ENCODE results near the gene FPR1.
"Not testable (repeated sequence)": the region's sequence is repeated elsewhere in the genome, so short reads cannot be mapped to it uniquely, and the experiment has no call there.

The FPR1 gene

DNA sequence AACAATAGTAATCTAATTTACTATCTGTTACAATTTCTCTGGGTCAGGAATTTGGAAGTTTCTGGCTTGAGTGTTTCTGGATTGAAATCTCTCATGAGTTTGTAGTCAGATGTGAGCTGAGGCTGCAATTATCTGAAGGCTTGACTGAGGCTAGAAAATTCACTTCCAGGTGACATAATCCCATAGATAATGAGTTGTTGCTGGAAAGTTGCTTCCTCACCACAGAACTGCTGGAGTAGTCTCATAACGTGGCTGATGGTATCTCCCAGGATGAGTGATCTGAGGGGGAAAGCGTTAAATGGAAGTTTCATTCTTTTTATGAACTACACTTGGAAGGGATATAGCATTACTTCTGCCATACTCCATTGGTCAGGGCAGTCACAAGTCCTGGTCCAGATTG, 28.0 kb upstream of the FPR1 start:
- no peak for DNase-seq (ENCODE audit: low read depth in 3 of 3, low spot score in 1 of 3)

DNA sequence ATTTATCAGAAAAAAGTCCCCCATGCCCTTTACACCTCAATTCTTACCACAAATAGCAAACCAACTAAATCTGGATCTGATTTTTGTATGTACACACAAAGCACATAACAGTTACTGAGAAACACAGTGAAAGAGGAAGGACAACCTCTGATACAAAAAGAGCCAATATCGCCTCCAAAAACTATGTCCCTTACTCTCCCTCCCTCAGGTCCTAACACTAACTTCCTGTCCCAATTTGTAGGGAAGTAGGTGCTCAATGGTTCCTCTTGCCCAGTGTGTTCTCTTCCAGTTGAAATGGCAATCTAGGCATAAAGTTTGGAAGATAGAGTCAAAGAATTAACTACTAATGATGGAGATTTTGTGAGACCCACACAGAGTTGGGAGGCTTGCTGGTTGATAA, 27.5 kb upstream of the FPR1 start:
- no peak for DNase-seq (ENCODE audit: low read depth in 3 of 3, low spot score in 1 of 3)

DNA sequence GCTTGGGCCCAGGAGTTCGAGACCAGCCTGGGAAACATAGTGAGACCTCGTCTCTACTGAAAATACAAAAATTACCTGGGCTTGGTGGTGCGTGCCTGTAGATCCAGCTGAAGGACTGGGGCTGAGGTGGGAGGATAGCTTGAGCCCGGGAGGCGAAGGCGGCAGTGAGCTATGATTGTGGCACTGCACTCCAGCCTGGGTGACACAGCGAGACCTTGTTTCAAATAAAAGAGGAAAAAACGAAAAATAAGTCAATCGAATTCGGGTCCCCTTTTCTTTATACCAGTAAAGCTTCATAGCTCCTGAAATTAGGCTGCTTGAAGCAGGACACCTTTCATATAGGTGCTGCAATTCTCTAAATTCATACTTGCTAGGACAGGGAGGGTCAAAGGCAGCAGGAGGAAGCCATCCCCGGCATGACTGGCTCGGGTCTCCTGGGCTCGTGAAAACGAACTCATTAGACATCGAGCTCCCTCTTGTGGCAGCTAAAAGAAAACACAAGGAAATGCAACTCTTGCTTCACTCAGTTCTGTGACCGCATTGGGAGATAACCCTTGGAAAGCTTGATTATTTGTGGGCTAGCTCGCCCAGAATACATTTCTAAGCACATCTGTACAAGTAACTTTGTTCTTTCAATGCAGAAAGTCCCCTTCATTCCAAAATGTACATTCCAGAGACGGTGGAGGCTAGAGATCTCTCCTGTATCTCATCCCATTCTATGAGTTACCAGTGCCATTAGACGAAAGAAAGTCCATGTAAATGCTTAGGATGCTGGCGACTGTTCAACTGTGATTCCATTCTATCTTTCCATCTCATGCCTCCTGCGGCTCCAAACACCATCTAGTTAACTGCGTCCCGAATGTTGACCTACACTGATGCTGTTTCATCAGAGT, 26.1 kb upstream of the FPR1 start:
- DNase-seq (ENCODE audit: low read depth in 3 of 3, low spot score in 1 of 3) = peak in 1 of 3 donors; percentile 5

DNA sequence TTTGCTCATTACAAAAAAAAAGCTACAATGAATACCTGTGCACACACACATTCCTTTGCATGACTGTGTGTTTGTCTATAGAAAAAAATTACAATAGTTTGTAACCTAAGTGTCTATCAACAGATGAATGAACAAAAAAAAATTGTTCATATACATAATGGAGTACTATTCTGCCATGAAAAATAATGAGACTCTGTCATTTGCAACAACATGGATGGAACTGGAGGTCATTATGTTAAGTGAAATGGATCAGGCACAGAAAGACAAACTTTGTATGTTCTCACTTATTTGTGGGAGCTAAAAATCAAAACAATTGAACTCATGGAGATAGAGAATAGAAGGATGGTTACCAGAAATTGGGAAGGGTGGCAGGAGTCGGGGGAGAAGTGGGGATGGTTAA, 24.9 kb upstream of the FPR1 start:
- not testable (repeated sequence) for DNase-seq (ENCODE audit: low read depth in 3 of 3, low spot score in 1 of 3)

DNA sequence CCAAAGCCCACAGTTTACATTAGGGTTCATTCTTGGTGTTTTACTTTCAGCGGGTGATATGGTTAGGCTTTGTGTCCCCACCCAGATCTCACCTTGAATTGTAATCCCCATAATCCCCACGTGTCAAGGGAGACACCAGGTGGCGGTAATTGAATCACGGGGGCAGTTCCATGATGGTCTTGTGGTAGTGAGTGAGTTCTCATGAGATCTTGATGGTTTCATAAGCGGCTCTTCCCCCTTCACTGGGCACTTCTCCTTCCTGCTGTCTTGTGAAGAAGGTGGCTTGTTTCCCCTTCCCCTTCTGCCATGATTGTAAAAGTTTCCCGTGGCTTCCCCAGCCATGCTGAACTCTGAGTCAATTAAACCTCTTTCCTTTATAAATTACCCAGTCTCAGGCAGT, 21.3 kb upstream of the FPR1 start:
- DNase-seq (ENCODE audit: low read depth in 3 of 3, low spot score in 1 of 3) = no peak

DNA sequence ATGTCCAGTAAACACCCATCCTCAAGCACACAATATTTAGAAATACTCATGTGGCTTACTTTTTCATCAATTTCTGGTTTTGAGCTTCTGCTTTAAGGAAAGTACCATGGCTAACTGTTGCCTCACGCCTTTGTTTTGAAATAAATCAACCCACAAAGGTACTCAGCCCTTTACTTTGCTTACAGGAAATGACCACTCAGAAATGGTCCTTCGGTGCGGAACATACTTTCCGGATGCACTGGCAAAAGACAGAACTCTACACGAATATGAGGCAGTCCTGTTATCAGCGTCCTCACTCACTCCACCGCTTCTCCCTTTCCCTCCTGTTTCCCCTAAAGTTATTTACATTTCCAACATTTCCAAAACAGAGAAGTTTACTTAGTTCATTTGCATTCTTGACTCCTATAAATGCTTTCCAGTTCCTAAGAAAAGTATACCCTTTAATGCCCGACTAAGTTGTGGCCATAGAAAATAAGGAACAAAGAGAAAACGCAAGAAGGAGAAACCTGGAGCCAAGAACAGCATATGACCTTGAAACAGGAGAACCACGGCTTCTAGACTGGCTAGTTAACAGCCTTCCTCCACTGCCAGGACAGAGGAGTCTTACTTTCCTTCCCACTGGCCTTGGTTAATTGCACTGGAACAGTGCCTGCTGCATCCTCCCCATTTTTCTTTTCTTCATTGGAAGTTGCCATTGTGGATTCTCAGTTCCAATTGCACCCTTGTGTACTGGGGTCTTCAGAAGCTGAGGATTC, 19.9 kb upstream of the FPR1 start:
- no peak for DNase-seq (ENCODE audit: low read depth in 3 of 3, low spot score in 1 of 3)

DNA sequence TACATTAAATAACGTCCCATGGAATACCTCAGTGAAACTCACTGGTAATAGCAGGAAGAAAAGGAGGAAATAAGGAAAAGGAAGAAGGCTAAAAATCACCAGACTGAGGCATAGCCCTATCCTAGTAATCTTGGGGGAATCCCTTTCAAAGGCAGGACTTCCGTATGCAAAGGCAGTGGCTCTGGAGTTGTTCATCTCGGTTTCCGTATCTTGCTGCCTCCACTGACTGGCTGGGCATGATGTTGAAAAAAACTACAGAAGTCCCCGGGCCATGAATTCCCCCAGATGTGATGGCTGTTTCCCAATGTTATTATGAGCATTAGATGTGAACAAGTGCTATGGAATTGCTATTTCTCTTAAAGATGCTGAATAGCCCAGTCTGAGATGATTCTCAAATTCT, 14.8 kb upstream of the FPR1 start:
- DNase-seq (ENCODE audit: low read depth in 3 of 3, low spot score in 1 of 3) = no peak

DNA sequence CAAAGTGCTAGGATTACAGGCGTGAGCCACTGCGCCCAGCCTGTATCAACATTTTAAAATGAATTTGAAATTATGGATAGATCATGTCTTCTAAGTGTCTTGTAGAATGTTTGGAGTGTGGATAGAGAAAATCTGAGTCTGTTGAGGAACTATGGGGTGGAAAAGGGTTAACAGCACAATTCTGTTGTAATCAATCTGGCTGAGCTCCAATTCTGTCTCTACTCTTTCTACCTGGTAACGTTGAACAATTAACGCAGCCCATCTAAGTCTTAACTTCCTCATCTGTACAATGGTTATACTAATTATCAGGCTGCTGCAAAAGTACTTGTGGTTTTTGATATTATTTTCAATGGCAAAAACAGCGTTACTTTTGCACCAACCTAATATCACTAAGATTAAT, 13.4 kb upstream of the FPR1 start:
- no peak for DNase-seq (ENCODE audit: low read depth in 3 of 3, low spot score in 1 of 3)

DNA sequence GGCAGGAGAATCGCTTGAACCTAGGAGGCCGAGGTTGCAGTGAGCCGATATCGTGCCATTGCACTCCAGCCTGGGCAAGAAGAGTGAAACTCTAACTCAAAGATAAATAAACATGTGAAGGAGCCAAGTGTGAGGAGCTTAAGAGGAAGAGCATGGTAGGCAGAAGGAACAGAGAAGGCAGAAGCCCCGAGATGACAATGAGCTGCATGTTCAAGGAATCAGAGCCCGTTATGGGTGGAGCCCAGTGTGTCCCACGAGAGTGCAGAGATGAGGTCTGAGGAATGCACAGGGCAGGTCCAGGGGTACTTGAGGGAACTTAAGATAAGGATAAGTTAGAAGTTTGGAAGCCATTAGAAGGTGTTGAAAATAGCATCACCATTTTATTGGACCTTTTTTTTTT, 10.0 kb upstream of the FPR1 start:
- DNase-seq (ENCODE audit: low read depth in 3 of 3, low spot score in 1 of 3) = no peak

DNA sequence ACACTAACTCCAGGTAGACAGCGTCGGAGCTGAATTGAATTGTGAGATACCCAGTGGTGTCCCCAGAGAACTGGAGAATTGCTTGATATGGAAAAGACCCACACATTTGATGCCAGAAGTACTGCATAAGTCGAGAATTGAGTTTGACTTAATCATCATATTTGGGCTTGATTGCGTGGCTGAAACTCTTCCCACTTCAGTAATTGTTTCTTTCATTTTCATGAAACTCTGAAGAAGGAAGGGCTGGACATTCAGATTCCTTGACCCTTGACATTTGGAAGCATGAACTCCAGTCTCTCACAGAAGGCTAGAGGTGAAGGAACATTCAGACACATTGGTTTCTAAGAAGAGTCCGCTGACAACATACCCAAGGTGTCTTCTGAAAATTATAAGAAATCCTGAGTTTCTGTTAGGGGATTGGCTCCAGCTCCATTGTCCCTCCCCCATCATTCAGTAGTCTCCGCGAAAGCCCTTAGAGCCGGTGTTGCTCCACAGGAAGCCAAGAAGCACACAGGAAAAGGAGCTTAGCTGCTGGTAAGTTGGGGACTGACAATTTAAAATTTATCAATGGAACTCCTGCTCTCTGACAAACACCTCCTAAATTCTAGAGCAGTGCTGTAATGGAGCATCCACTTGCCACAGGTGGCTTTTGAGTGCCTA, 9.1 kb upstream of the FPR1 start, which contains the start of gene FPR2:
TSS of gene FPR2 (plus strand) at position 484 of the 660 bp plus-strand sequence. CDS start 7,479 bp downstream, outside the sequence.
- no peak for DNase-seq (ENCODE audit: low read depth in 3 of 3, low spot score in 1 of 3)

DNA sequence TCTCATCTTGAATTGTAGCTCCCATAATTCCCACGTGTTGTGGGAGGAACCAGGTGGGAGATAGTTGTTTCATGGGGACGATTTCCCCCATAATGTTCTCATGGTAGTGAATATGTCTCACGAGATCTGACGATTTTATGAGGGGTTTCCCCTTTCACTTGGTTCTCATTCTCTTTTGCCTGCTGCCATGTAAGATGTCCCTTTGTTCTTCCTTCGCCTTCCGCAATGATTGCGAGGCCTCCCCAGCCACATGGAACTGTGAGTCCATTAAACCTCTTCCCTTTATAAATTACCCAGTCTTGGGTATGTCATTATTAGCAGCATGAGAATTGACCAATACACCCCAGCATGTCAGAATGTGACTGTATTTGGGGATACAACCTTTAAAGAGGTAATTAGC, 3.9 kb upstream of the FPR1 start:
- no peak for DNase-seq (ENCODE audit: low read depth in 3 of 3, low spot score in 1 of 3)

DNA sequence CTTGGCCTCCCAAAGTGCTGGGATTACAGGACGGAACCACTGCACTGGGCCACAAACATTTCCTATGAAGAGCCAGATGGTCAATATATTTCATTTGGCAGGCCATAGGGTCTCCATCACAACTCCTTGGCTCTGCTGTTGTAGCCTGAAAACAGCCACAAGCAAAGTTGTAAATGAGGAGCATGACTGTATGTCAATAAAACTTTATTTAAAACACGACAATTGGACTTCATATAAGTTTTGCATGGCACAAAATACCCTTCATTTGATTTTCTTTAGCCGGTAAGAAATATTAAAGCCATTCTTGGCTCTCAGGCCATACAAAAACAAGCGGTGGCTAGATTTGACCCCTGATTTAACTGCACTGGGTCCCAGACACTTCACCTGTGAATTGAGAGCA, 3.1 kb upstream of the FPR1 start:
- DNase-seq (ENCODE audit: low read depth in 3 of 3, low spot score in 1 of 3) = no peak

DNA sequence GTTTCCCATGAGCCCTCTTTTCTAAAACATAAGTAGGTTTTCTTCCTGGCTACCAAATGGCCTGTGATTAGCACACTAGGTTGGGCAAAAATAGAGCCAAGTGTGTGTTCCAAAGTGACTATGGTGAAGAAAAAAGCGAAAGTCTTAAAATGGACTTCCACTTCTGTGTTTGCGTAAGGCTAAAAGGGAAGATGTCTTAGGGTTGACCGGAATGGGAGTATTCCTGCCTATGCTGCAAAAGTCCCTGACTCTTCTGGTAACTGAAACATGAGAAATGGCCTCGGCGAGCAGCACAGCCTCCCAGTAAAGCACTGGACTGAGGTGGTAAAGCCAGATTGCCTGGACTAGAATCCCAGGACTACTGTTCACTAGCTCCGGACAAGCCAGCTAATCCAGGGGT, 2.4 kb upstream of the FPR1 start:
- DNase-seq (ENCODE audit: low read depth in 3 of 3, low spot score in 1 of 3) = no peak

DNA sequence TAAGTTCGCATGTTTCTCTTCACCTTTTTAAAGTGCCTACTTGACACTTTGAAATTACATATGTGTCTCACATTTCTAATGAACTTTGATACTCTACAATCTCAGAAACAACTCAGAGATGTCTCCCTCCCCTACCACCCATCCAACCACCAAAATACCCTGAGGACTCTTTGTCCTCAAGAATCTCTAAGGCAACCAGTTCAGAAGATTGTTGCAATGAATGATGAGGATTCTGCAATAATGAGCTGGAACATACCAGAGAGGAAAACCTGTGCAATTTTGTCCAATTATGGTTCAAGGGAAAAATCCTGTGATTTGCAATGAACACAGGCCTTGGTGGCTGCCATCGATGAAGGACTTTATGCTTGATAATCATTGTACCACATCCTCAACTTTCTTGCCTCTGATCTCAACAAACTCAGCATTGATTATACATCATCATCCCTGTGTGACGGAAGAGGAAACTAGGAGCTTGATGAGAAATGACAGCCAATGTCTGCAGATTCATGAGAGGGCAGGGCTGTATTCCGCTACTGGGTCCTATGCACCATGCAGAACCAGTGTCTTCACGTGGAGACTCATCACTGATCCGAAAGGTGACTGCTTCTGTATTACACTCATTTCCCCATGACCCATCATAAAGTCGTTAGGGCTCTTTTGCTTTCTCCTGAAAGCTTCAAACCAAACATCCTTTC, 1.1 kb downstream of the FPR1 start:
- no peak for DNase-seq (ENCODE audit: low read depth in 3 of 3, low spot score in 1 of 3)

DNA sequence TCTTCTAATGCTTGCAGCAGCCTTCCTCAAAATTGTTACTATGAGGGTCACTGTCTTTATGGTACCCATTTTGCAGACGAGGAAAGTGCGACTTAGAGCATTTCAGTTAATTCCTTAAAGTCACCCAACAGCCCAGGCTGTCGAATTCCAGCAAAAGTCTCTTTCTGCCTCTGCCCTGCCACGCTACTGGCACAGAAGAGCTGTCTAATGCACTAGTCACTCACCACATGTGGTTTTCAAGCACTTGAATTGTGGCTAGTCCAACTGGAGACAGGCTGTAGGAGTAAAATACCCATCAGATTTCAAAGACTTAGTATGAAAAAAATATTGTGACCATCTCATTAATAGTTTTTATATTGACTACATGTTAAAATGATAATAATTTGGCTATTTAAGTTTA, 1.7 kb downstream of the FPR1 start:
- DNase-seq (ENCODE audit: low read depth in 3 of 3, low spot score in 1 of 3) = no peak

DNA sequence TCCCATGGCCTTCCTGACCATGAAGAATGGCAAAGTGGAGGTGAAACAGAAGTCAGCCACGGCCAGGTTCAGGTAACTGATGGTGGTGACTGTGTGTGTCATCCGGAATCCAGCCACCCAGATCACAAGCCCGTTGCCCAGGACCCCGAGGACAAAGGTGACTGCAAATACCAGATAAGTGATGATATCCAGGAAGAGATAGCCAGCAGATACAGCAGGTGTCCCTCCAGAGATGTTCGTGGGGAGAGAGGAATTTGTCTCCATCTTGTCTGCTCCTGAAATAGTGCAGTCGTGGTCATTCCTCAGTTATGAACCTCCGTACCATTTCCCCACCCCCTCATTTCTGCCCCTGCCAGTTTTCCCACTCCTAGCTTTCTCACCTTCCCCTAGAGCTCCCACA, 4.9 kb downstream of the FPR1 start:
- DNase-seq (ENCODE audit: low read depth in 3 of 3, low spot score in 1 of 3) = no peak

DNA sequence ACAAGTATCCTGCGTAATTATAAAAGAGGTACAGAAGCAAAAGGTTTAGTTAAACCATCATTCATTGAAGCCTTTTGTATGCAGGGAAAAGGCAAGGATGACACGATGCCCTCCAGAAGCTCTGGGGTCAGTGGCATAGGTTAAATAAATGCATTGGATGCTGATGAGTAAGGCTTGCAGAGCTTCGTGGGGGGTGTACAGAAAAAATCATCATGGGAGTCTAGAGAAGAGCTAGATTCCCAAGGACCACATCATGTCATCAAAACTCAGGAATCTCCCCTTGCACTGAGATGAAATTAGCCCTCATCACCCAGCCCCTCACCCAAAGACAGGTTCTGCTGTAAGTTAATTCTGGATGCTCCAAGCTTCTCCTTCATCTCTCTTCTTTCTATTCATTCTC, 8.3 kb downstream of the FPR1 start:
- DNase-seq (ENCODE audit: low read depth in 3 of 3, low spot score in 1 of 3) = no peak

DNA sequence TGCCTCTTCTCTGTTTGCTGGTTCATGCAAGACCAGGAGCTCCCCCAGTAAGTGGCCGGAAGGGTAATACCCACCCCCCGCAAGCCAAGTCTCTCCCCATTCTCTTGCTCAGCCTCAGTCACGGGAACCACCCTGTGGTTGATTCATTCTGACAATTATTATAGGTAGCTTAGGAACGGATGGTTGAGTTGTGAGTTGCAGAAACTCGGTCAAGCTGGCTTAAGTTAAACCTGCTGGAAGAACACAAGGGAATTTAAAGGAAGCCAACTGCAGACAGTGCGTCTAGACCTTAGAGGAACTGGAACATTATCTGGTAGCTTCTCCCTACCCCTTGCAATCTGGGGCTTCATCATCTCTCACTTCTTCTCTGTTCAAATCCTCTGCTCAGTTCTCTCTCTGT, 8.9 kb downstream of the FPR1 start:
- no peak for DNase-seq (ENCODE audit: low read depth in 3 of 3, low spot score in 1 of 3)

DNA sequence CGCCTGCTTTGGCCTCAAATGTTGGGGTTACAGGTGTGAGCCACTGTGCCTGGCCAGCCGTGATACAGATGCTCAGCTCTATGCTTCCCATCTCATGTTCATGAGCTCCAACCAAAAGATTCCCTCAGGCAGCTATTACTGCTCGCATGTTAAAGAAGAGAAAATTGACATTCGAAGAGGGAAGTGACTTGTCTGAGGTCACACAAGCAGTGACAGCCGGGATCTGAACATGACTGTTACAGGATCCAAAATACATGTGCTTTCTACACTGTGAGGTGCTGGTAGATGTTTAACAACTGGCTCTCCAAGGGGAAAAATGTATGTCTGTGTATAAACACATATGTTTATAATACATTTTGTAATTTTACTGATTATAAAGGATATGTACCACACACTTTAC, 11.3 kb downstream of the FPR1 start:
- DNase-seq (ENCODE audit: low read depth in 3 of 3, low spot score in 1 of 3) = no peak

DNA sequence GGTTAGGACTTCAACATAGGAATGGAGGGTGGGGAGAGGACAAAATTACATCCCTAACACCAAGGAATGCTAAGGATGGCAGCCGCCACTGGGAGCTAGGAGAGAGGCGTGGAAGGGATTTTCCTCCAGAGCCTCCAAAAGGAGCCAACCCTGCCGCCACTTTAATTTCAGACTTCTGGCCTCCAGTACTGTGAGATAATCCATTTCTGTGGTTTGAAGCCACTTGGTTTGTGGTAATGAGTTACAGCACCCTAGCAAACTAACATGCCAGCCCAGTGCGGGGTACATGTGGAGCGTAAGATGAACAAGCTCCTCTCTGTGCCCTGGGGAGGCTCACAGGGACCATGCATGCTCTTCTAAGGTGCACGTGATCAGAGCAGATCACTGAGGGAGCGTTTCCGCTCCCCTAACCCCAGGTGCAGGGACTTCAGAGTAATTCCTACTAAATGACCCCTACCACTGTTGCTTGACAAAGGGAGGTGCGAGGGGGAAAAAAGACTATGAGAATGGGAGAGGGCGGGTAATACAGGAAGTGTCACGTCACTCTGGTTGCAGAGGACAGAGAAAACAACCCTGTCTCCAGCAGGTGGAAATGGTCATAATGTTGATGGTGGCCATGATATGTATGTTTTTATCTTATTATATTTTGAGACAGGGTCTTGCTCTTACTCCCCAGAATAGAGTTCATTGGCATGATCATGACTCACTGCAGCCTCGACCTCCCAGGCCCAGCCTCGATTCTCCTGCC, 12.0 kb downstream of the FPR1 start:
- no peak for DNase-seq (ENCODE audit: low read depth in 3 of 3, low spot score in 1 of 3)

DNA sequence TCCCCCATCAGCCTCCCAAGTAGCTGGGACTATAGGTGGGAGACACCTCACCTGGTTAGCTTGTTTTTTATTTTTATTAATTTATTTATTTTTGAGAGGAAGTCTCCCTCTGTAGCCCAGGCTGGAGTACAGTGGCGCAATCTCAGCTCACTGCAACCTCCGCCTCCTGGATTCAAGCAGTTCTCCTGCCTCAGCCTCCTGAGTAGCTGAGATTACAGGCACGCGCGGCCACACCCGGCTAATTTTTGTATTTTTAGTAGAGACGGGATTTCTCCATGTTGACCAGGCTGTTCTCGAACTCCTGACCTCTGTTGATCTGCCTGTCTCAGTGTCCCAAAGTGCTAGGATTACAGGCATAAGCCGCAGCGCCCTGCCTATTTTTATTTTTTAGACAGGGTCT, 13.2 kb downstream of the FPR1 start:
- DNase-seq (ENCODE audit: low read depth in 3 of 3, low spot score in 1 of 3) = not testable (repeated sequence)
